Gastroesophageal sphincter (tissue), 4 donors: Measurements from ENCODE around the gene MAL. TPM values are rescaled to one million over a fixed set of nuclear protein-coding genes. Genes with fewer than 3 reads are reported as not detected.

ENCODE experiments used
- ATAC-seq: fragments of 150-250 bp; one replicate; pipeline ENCODE4 v1.9.1; 2016; ENCODE audit warnings: mild to moderate bottlenecking, moderate library complexity
- H3K27ac ChIP-seq, 4 donors: fragments of 200-600 bp; sonication (generic) in 3 of 4; 1 replicate in 3 of 4; 2 replicates in 1 of 4; pipeline ENCODE4 v1.5.1; 2016 to 2019
- H3K27me3 ChIP-seq: fragments of 200-600 bp; sonication (generic); one replicate; pipeline ENCODE4 v1.5.1; 2019
- H3K36me3 ChIP-seq, 2 donors: fragments of 200-600 bp; sonication (generic); one replicate each; pipeline ENCODE4 v1.5.1; 2019; ENCODE audit warnings: control low read depth in 1 of 2
- H3K4me1 ChIP-seq, 3 donors: fragments of 200-600 bp; sonication (generic); 1 replicate in 2 of 3; 2 replicates in 1 of 3; pipeline ENCODE4 v1.5.1; 2016 to 2019; ENCODE audit warnings: control low read depth in 2 of 3
- H3K4me3 ChIP-seq, 2 donors: fragments of 200-600 bp; sonication (generic); one replicate each; pipeline ENCODE4 v1.5.1; 2019; ENCODE audit warnings: mild to moderate bottlenecking in 1 of 2, moderate library complexity in 1 of 2
- H3K9me3 ChIP-seq, 3 donors: fragments of 200-600 bp; sonication (generic); one replicate each; pipeline ENCODE4 v1.5.1; 2017 to 2019; ENCODE audit warnings: control low read depth in 2 of 3
- EP300 ChIP-seq: sonication (generic); formaldehyde crosslinking; IDR thresholded peaks from one replicate; pipeline ENCODE4 v1.6.1; 2017; ENCODE audit warnings: antibody characterized with exemption, mild to moderate bottlenecking
- POLR2A ChIP-seq, 2 donors: fragments of 450-650 bp; IDR thresholded peaks; one replicate each; pipeline ENCODE4 v1.6.1; 2017; ENCODE audit warnings: antibody characterized with exemption in 2 of 2, mild to moderate bottlenecking in 2 of 2, moderate library complexity in 1 of 2
- POLR2AphosphoS5 ChIP-seq: sonication (generic); formaldehyde crosslinking; IDR thresholded peaks from one replicate; pipeline ENCODE4 v1.6.1; 2017; ENCODE audit warnings: antibody characterized with exemption
- WGBS, 2 donors: methylation state at CpG; one replicate each; pipeline ENCODE4 v1.1.5; 2018; ENCODE audit warnings: low coverage in 1 of 2; 5-methylcytosine and 5-hydroxymethylcytosine counted together
- total RNA-seq, 4 donors: library from RNA; depleted of rRNA; stranded (reverse); fragments of >200 nt; gene quantifications; one replicate each; pipeline ENCODE4 v1.1.0, GENCODE V29; 2016
- TF ChIP-seq, protein P1 (sequence below), 4 experiments: fragments of 200-600 bp in 2 of 4; fragments of 450-650 bp in 2 of 4; sonication (generic) in 1 of 4; IDR thresholded peaks; one replicate each; pipeline ENCODE4 v1.5.1; 2017 to 2019; ENCODE audit warnings: antibody characterized with exemption in 4 of 4, mild to moderate bottlenecking in 2 of 4, moderate library complexity in 2 of 4

Gene MAL
- total RNA-seq, 4 donors from 2014 or later, result 21.3 to 39.8 (median 32.0) TPM

GRCh38 chr2:95002498-95002897 lies 23.0 kb upstream of the MAL start:
- no peak overlapping the region for H3K4me3 ChIP-seq
- ATAC-seq, result no peak
- TF ChIP-seq, protein P1, sequence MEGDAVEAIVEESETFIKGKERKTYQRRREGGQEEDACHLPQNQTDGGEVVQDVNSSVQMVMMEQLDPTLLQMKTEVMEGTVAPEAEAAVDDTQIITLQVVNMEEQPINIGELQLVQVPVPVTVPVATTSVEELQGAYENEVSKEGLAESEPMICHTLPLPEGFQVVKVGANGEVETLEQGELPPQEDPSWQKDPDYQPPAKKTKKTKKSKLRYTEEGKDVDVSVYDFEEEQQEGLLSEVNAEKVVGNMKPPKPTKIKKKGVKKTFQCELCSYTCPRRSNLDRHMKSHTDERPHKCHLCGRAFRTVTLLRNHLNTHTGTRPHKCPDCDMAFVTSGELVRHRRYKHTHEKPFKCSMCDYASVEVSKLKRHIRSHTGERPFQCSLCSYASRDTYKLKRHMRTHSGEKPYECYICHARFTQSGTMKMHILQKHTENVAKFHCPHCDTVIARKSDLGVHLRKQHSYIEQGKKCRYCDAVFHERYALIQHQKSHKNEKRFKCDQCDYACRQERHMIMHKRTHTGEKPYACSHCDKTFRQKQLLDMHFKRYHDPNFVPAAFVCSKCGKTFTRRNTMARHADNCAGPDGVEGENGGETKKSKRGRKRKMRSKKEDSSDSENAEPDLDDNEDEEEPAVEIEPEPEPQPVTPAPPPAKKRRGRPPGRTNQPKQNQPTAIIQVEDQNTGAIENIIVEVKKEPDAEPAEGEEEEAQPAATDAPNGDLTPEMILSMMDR (IDR thresholded peaks at IDR 0.05), result no peak
- TF ChIP-seq POLR2A (IDR thresholded peaks at IDR 0.05) (no peak), POLR2AphosphoS5 (no peak), EP300 (no peak)
- peaks cover 37% of the 10 kb centered on the region for H3K27me3 ChIP-seq
- H3K9me3 ChIP-seq, result no peaks in the 10 kb centered on the region
- H3K36me3 ChIP-seq, result no peaks in the 10 kb centered on the region
- H3K27ac ChIP-seq, result no peak overlapping the region
- WGBS, 2 donors, result 72 to 84% methylated on average over 4 to 5 of the region's 5 CpGs
- H3K4me1 ChIP-seq, result peaks cover 0 to 5% (median 0%) of the 10 kb centered on the region in 3 donors

DNA sequence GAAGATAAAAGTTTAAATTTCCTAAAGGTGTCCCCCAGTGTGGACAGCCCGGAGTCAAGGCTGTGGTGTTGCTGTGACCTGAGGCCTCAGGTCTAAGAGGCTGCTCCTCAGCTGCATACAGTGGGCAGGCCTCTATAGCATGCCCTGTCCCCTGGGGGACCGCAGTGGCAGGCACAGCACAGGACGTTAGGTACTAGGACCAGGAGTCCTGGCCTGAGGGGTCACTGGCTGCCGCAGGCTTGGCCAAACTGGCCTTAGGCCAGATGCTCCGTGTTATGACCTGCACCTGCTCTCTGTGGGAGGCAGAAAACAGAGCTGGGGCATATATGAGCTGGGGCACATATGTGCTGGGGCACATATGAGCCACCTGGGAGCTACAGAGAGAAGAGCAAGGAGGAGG lies 21.2 kb upstream of the MAL start:
- H3K4me1 ChIP-seq, result no peaks in the 10 kb centered on the region
- H3K9me3 ChIP-seq, result no peaks in the 10 kb centered on the region
- no peak for ATAC-seq
- H3K27ac ChIP-seq, result no peak overlapping the region
- H3K27me3 ChIP-seq, result peaks cover 19% of the 10 kb centered on the region
- H3K4me3 ChIP-seq, result no peak overlapping the region
- no peaks in the 10 kb centered on the region for H3K36me3 ChIP-seq
- TF ChIP-seq POLR2A (IDR thresholded peaks at IDR 0.05) (no peak), POLR2AphosphoS5 (no peak), EP300 (no peak)
- TF ChIP-seq, protein P1 (IDR thresholded peaks at IDR 0.05), result no peak
- WGBS, 2 donors, result no CpG with 5 or more reads among the region's 5 CpGs

- Histone ChIP-seq H3K27me3 (peaks cover 15% of the 10 kb centered on the region), H3K9me3 (no peaks in the 10 kb centered on the region), H3K4me3 (no peak overlapping the region), H3K4me1 (no peaks in the 10 kb centered on the region), H3K36me3 (no peaks in the 10 kb centered on the region), H3K27ac (no peak overlapping the region)
- 38 to 54% methylated on average over 2 to 8 of the region's 8 CpGs for WGBS, 2 donors
- TF ChIP-seq POLR2AphosphoS5, result no peak
- no peak for TF ChIP-seq POLR2A (IDR thresholded peaks at IDR 0.05)
- no peak for TF ChIP-seq EP300
- TF ChIP-seq, protein P1 (IDR thresholded peaks at IDR 0.05), result no peak
- ATAC-seq, result no peak
Observed at GRCh38 chr2:95004711-95005110, 20.8 kb upstream of the MAL start.

DNA sequence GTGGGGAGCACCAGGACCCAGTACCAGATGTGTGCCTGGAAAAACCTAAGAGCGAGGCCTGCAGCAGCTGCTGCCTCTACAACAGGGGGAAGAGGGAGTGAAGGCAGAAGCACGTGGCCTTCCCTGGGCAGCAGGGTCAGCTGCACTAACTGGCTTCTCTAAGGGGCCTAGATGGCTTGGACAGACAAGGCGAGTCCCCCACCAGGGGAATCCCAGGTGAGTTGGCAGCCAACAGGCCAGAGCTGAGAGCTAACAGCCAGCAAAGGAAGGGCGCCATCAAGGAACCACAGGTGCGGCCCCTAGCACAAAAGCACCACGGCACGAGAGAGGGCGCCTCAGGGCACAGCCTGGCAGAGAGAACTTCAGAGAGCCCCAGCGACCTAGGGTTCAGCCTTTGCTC lies 19.8 kb upstream of the MAL start:
- 67 to 90% methylated on average over 3 to 8 of the region's 9 CpGs for WGBS, 2 donors
- Histone ChIP-seq H3K4me3 (no peak overlapping the region), H3K4me1 (no peaks in the 10 kb centered on the region), H3K27me3 (peaks cover 6% of the 10 kb centered on the region), H3K27ac (no peak overlapping the region), H3K36me3 (no peaks in the 10 kb centered on the region), H3K9me3 (no peaks in the 10 kb centered on the region)
- TF ChIP-seq, protein P1 (IDR thresholded peaks at IDR 0.05), result no peak
- TF ChIP-seq POLR2A (IDR thresholded peaks at IDR 0.05) (no peak), POLR2AphosphoS5 (no peak), EP300 (no peak)
- no peak for ATAC-seq

DNA sequence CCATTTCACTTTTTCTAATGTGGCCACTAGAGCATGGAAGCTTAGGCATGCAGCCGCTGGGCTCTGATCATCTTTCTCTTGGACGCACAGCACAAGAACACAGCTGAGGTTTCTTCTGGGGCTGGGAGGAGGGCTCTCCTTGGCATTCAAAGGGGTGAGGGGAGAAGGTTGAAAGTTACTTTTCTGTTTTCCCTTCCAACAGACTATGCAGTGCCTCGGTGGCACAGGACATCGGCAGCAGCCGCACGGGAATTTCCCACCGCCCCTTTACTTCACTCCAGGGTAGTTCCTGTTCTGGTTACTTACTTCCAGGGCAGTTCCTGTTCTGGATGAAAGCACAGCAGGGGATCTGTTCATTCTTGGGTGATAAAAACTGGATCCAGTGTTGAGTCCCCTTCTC lies 18.9 kb upstream of the MAL start:
- no peak for ATAC-seq
- Histone ChIP-seq H3K4me3 (no peak overlapping the region), H3K27ac (no peak overlapping the region), H3K27me3 (peaks cover 6% of the 10 kb centered on the region), H3K4me1 (no peaks in the 10 kb centered on the region), H3K36me3 (no peaks in the 10 kb centered on the region), H3K9me3 (no peaks in the 10 kb centered on the region)
- no peak for TF ChIP-seq POLR2AphosphoS5
- TF ChIP-seq, protein P1 (IDR thresholded peaks at IDR 0.05), result no peak
- TF ChIP-seq EP300, result no peak
- no peak for TF ChIP-seq POLR2A (IDR thresholded peaks at IDR 0.05)
- 66 to 73% methylated on average over 6 to 7 of the region's 7 CpGs for WGBS, 2 donors
